Glomerular endothelial cell (primary cell): ENCODE data around the gene GALK2. TPM values are rescaled to one million over a fixed set of nuclear protein-coding genes. Genes with fewer than 3 reads are reported as not detected.

ENCODE experiments used
- DNase-seq: peaks from one replicate; pipeline ENCODE4 v3.0.0-alpha.2; 2011; ENCODE audit warnings: low read depth, low spot score; ENCODE audit errors: extremely low read depth
- total RNA-seq: library from RNA; depleted of rRNA; stranded (reverse); fragments of >200 nt; gene quantifications from 2 replicates; pipeline ENCODE4 v1.2.3, GENCODE V29; 2015

GALK2 gene
- total RNA-seq = 28.8 and 34.5 TPM in 2 replicates

- DNase-seq = peak; percentile 61
Observed at GRCh38 chr15:49169880-49170597, at the start of gene GALK2. GALK2 (plus strand) TSS chr15:49170247; CDS start chr15:49170323, 76 bp downstream.

GRCh38 chr15:49120832-49121231, 49.2 kb upstream of the GALK2 start:
- DNase-seq = no peak

- DNase-seq = no peak
Observed at GRCh38 chr15:49121901-49122300, 48.1 kb upstream of the GALK2 start.

GRCh38 chr15:49122541-49123062, 47.4 kb upstream of the GALK2 start:
- no peak for DNase-seq

GRCh38 chr15:49124371-49124770, 45.7 kb upstream of the GALK2 start:
- DNase-seq = no peak

GRCh38 chr15:49131403-49131802, 38.6 kb upstream of the GALK2 start:
- DNase-seq = no peak

- no peak for DNase-seq
Observed at GRCh38 chr15:49134683-49135341, 35.2 kb upstream of the GALK2 start.

GRCh38 chr15:49135342-49135857, 34.6 kb upstream of the GALK2 start:
- DNase-seq = no peak

GRCh38 chr15:49135911-49136310, 34.1 kb upstream of the GALK2 start:
- DNase-seq = no peak

- DNase-seq = no peak
Observed at GRCh38 chr15:49137861-49138260, 32.2 kb upstream of the GALK2 start.

GRCh38 chr15:49145651-49146609, 24.1 kb upstream of the GALK2 start:
- DNase-seq = peak; percentile 75

GRCh38 chr15:49148298-49148697, 21.7 kb upstream of the GALK2 start:
- no peak for DNase-seq

- DNase-seq = no peak
Observed at GRCh38 chr15:49148727-49149126, 21.3 kb upstream of the GALK2 start.

- no peak for DNase-seq
Observed at GRCh38 chr15:49151831-49152230, 18.2 kb upstream of the GALK2 start.

- no peak for DNase-seq
Observed at GRCh38 chr15:49152552-49153312, 17.3 kb upstream of the GALK2 start.

- DNase-seq = no peak
Observed at GRCh38 chr15:49154359-49154758, 15.7 kb upstream of the GALK2 start.

GRCh38 chr15:49154799-49155109, 15.3 kb upstream of the GALK2 start:
- no peak for DNase-seq

GRCh38 chr15:49155110-49155833, 14.8 kb upstream of the GALK2 start, which contains the start of gene COPS2:
COPS2 (minus strand) TSS chr15:49155599; CDS start chr15:49155578, 21 bp downstream.
- peak; percentile 98 for DNase-seq

- DNase-seq = no peak
Observed at GRCh38 chr15:49155834-49156627, 14.0 kb upstream of the GALK2 start.
